ENCODE results near the gene MASP2. TPM values are rescaled to one million over a fixed set of nuclear protein-coding genes. Genes with fewer than 3 reads are reported as not detected.

Gene MASP2
- total RNA-seq, 1 experiment from 2014 or later = 0.25 TPM

DNA sequence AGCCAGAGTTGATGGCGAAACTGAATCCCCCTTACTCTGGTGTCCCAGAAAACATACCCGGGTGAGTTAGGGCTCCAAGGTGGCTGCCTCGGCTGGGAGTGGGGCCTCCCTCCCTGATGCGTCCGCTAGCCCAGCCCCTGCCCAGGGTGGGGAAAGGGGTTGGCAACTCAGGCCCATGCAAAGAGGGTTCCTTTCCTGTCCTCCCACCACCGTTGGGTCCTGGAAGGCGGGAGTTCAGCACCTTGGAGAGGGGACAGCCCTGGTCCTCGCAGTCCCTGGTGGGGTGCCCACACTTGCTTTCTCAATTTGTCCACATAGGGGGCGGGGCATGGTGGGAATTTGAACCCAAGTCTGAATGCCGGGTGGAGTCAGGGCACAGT lies 6.7 kb upstream of the MASP2 start:
- POLR2A ChIA-PET = no interaction called here
- peaks cover 0 to 14% of the 10 kb centered on the region in 2 experiments; a peak in 2 of 4 replicates for H3K4me1 ChIP-seq (ENCODE audit: control insufficient read depth in 1 of 2, insufficient read depth in 2 of 2, low read length in 2 of 2)
- H3K9me3 ChIP-seq (ENCODE audit: control insufficient read depth in 1 of 2, insufficient read depth in 1 of 2, low read depth in 1 of 2, low read length in 2 of 2) = no peaks in the 10 kb centered on the region
- no peak overlapping the region for H2AFZ ChIP-seq (ENCODE audit: low read depth, low read length, poor library complexity, severe bottlenecking)
- TF ChIP-seq POLR2A (IDR thresholded peaks at IDR 0.05; ENCODE audit: borderline replicate concordance, extremely low read depth, insufficient read depth, insufficient read length) = no peak
- TF ChIP-seq, protein P1, sequence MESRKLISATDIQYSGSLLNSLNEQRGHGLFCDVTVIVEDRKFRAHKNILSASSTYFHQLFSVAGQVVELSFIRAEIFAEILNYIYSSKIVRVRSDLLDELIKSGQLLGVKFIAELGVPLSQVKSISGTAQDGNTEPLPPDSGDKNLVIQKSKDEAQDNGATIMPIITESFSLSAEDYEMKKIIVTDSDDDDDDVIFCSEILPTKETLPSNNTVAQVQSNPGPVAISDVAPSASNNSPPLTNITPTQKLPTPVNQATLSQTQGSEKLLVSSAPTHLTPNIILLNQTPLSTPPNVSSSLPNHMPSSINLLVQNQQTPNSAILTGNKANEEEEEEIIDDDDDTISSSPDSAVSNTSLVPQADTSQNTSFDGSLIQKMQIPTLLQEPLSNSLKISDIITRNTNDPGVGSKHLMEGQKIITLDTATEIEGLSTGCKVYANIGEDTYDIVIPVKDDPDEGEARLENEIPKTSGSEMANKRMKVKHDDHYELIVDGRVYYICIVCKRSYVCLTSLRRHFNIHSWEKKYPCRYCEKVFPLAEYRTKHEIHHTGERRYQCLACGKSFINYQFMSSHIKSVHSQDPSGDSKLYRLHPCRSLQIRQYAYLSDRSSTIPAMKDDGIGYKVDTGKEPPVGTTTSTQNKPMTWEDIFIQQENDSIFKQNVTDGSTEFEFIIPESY (IDR thresholded peaks at IDR 0.05; ENCODE audit: extremely low read depth, insufficient replicate concordance, low read length) = no peak
- TF ChIP-seq SIN3A (IDR thresholded peaks at IDR 0.05; ENCODE audit: low read depth) = no peak
- CTCF ChIA-PET = no interaction called here
- H3K4me3 ChIP-seq (replicated peaks in 1 of 2; ENCODE audit: low read depth in 1 of 2, low read length in 2 of 2) = no peak overlapping the region
- RAD21 ChIA-PET (ENCODE audit: low non-redundant PET in 1 of 2, low total read pairs in 2 of 2, uncharacterized antibody in 2 of 2, unreplicated experiment in 2 of 2) = no interaction called here
- no peaks in the 10 kb centered on the region for H3K9me2 ChIP-seq (ENCODE audit: insufficient read depth)
- no peaks in the 10 kb centered on the region for H3K27me3 ChIP-seq (ENCODE audit: insufficient read depth, low read length)
- intact Hi-C loops (cut with micrococcal nuclease) = no loop called here
- no peak overlapping the region for H3K9ac ChIP-seq (ENCODE audit: low read length)
- H3K79me2 ChIP-seq (ENCODE audit: insufficient read depth, low read length) = peaks cover 26% of the 10 kb centered on the region
- no TSS peak for BruUV-seq (replicated peaks)
- no peaks in the 10 kb centered on the region for H4K20me1 ChIP-seq (ENCODE audit: insufficient read depth)
- H3K36me3 ChIP-seq (ENCODE audit: control insufficient read depth in 1 of 2, insufficient read depth in 2 of 2, low read length in 2 of 2) = peaks cover 2 to 23% of the 10 kb centered on the region in 2 experiments; a peak in 2 of 4 replicates
- no peak overlapping the region for H3K27ac ChIP-seq (ENCODE audit: low read depth, low read length)
- DNase-seq (ENCODE audit: low read depth, low spot score) (no peak), ATAC-seq (peak; percentile 37)
- no peak overlapping the region for H3K4me2 ChIP-seq (ENCODE audit: low read length)

DNA sequence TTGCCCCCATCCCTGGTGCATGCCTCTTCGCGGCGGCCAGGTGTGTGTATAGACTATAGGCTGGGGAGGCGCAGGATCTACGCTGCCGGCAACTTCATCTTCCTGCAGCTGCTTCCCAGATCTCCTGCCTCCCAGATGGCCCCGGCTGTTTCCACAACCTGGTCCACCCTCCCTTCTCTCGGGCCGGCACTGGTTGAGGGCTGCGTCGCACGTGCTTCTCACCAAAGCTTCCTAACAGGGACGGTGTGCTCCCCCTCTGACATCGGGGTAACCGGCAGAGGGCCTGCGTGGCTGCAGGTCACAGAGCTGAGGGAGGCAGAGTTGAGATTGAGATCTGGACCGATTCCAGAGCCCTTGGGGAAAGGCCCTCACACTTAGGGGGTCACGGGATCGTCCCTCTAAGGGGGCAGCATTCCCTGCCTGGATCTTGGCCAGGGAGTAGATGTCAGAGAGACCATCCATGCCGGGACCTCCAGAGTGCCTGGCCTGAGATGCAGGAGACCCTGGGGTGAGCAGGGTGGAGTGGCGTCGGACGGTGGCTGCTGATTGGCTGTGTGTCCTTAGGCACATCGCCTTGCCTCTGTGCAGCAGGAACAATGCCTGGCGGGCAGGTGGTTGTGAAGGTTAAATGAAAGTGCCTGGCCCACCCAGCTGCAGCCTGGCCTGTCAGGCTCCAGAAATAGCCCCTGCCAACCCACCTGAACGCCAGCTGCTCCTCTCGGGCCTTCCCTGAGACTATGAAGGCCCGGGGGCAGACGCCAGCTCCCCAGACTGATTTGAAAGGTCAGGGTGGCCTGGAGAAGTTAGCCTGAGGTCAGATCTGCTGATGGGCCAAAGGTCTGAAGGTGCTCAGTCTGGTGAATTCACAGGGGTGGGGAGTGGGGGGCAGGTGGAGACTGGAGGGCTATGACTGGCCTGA lies 6.1 kb upstream of the MASP2 start:
- intact Hi-C loops (cut with micrococcal nuclease) = no loop called here
- ATAC-seq (peak; percentile 47), DNase-seq (ENCODE audit: low read depth, low spot score) (no peak)
- Histone ChIP-seq H2AFZ (ENCODE audit: low read depth, low read length, poor library complexity, severe bottlenecking) (no peak overlapping the region), H3K27me3 (ENCODE audit: insufficient read depth, low read length) (no peaks in the 10 kb centered on the region), H3K9ac (ENCODE audit: low read length) (no peak overlapping the region), H3K36me3 (ENCODE audit: control insufficient read depth in 1 of 2, insufficient read depth in 2 of 2, low read length in 2 of 2) (peaks cover 2 to 21% of the 10 kb centered on the region in 2 experiments; a peak in 2 of 4 replicates), H3K9me2 (ENCODE audit: insufficient read depth) (no peaks in the 10 kb centered on the region), H3K9me3 (ENCODE audit: control insufficient read depth in 1 of 2, insufficient read depth in 1 of 2, low read depth in 1 of 2, low read length in 2 of 2) (no peaks in the 10 kb centered on the region), H4K20me1 (ENCODE audit: insufficient read depth) (no peaks in the 10 kb centered on the region), H3K79me2 (ENCODE audit: insufficient read depth, low read length) (peaks cover 19% of the 10 kb centered on the region), H3K4me1 (ENCODE audit: control insufficient read depth in 1 of 2, insufficient read depth in 2 of 2, low read length in 2 of 2) (peaks cover 0 to 7% of the 10 kb centered on the region in 2 experiments; a peak in 2 of 4 replicates), H3K4me3 (replicated peaks in 1 of 2; ENCODE audit: low read depth in 1 of 2, low read length in 2 of 2) (no peak overlapping the region), H3K27ac (ENCODE audit: low read depth, low read length) (no peak overlapping the region), H3K4me2 (ENCODE audit: low read length) (no peak overlapping the region)
- TF ChIP-seq CEBPB (IDR thresholded peaks at IDR 0.05; ENCODE audit: low read depth) = no peak
- TF ChIP-seq EGR1 (IDR thresholded peaks at IDR 0.05; ENCODE audit: low read depth) = no peak
- TF ChIP-seq, protein P2, sequence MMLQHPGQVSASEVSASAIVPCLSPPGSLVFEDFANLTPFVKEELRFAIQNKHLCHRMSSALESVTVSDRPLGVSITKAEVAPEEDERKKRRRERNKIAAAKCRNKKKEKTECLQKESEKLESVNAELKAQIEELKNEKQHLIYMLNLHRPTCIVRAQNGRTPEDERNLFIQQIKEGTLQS (IDR thresholded peaks at IDR 0.05) = no peak
- TF ChIP-seq SRF (IDR thresholded peaks at IDR 0.05; ENCODE audit: low read depth) = no peak
- no peak for TF ChIP-seq TCF7L2 (IDR thresholded peaks at IDR 0.05; ENCODE audit: borderline replicate concordance, extremely low read depth, insufficient read depth, insufficient read length)
- TF ChIP-seq CBX3 (IDR thresholded peaks at IDR 0.05; ENCODE audit: low read depth) = no peak
- TF ChIP-seq POLR2A (IDR thresholded peaks at IDR 0.05; ENCODE audit: borderline replicate concordance, extremely low read depth, insufficient read depth, insufficient read length) = no peak
- no peak for TF ChIP-seq FOSL1 (IDR thresholded peaks at IDR 0.05; ENCODE audit: low read depth)
- TF ChIP-seq YY1 (IDR thresholded peaks at IDR 0.05; ENCODE audit: extremely low read depth, insufficient replicate concordance, low read depth, low read length) = no peak
- no peak for TF ChIP-seq RAD21 (IDR thresholded peaks at IDR 0.05; ENCODE audit: low read depth)
- BruUV-seq (replicated peaks) = no TSS peak
- ChIA-PET RAD21 (ENCODE audit: low non-redundant PET in 1 of 2, low total read pairs in 2 of 2, uncharacterized antibody in 2 of 2, unreplicated experiment in 2 of 2) (no interaction called here), CTCF (no interaction called here), POLR2A (no interaction called here)
